GM23248 (cell line): ENCODE measurements around the gene RASIP1. TPM values are rescaled to one million over a fixed set of nuclear protein-coding genes. Genes with fewer than 3 reads are reported as not detected.
A peak's percentile ranks its signal among the peaks of the same experiment; 100 is the strongest.

Source experiments
- DNase-seq: peaks from one replicate; pipeline ENCODE4 v3.0.0-alpha.2; 2015
- H2AFZ ChIP-seq: fragments of 200-600 bp; sonication (generic); 2 replicates; pipeline ENCODE4 v1.6.1; 2016; ENCODE audit warnings: antibody characterized with exemption
- H3F3A ChIP-seq: fragments of 200-600 bp; sonication (generic); 2 replicates; pipeline ENCODE4 v1.6.1; 2016; ENCODE audit warnings: mild to moderate bottlenecking, antibody characterized with exemption, mixed run types; ENCODE audit not compliant: insufficient read depth
- H3K27ac ChIP-seq: fragments of 200-600 bp; sonication (generic); 2 replicates; pipeline ENCODE4 v1.5.1; 2016; ENCODE audit warnings: mild to moderate bottlenecking
- H3K27me3 ChIP-seq: fragments of 200-600 bp; sonication (generic); replicated peaks from 2 replicates; pipeline ENCODE4 v1.6.1; 2016; ENCODE audit warnings: mild to moderate bottlenecking; ENCODE audit not compliant: insufficient read depth
- H3K36me3 ChIP-seq: fragments of 200-600 bp; sonication (generic); 2 replicates; pipeline ENCODE4 v1.6.1; 2016; ENCODE audit warnings: low read depth, mild to moderate bottlenecking
- H3K4me1 ChIP-seq: fragments of 200-600 bp; sonication (generic); 2 replicates; pipeline ENCODE4 v1.6.1; 2016; ENCODE audit warnings: mild to moderate bottlenecking; ENCODE audit not compliant: insufficient read depth
- H3K4me2 ChIP-seq: fragments of 200-600 bp; sonication (generic); one replicate; pipeline ENCODE4 v1.6.1; 2016; ENCODE audit warnings: mild to moderate bottlenecking; ENCODE audit not compliant: unreplicated experiment
- H3K4me3 ChIP-seq: fragments of 200-600 bp; sonication (generic); 2 replicates; pipeline ENCODE4 v1.5.1; 2016; ENCODE audit warnings: mild to moderate bottlenecking
- H3K79me2 ChIP-seq: fragments of 200-600 bp; sonication (generic); 2 replicates; pipeline ENCODE4 v1.6.1; 2016; ENCODE audit warnings: mild to moderate bottlenecking; ENCODE audit not compliant: insufficient read depth
- H3K9ac ChIP-seq: fragments of 200-600 bp; sonication (generic); 2 replicates; pipeline ENCODE4 v1.6.1; 2016; ENCODE audit warnings: mild to moderate bottlenecking
- H3K9me2 ChIP-seq: fragments of 200-600 bp; sonication (generic); 2 replicates; pipeline ENCODE4 v1.6.1; 2016; ENCODE audit warnings: mixed run types, mild to moderate bottlenecking, moderate library complexity; ENCODE audit not compliant: insufficient read depth
- H3K9me3 ChIP-seq: fragments of 200-600 bp; sonication (generic); one replicate; pipeline ENCODE4 v1.6.1; 2017; ENCODE audit warnings: low read depth
- H4K20me1 ChIP-seq: fragments of 200-600 bp; sonication (generic); 2 replicates; pipeline ENCODE4 v1.6.0; 2016; ENCODE audit not compliant: insufficient read depth
- EZH2 ChIP-seq: fragments of 200-600 bp; sonication (generic); IDR thresholded peaks from 2 replicates; pipeline ENCODE4 v1.6.1; 2018; ENCODE audit warnings: antibody characterized with exemption, mild to moderate bottlenecking; ENCODE audit not compliant: insufficient read depth, poor library complexity, severe bottlenecking
- EZH2phosphoT487 ChIP-seq: fragments of 200-600 bp; sonication (generic); IDR thresholded peaks from 2 replicates; pipeline ENCODE4 v1.6.1; 2018; ENCODE audit warnings: antibody characterized with exemption, moderate library complexity, mild to moderate bottlenecking, low read depth; ENCODE audit not compliant: insufficient read depth
- WGBS, 2 experiments: methylation state at CpG; one replicate each; pipeline ENCODE4 v1.1.6; 2015 to 2017; ENCODE audit warnings: low lambda C conversion rate in 2 of 2, low coverage in 1 of 2; ENCODE audit errors: missing lambda C conversion rate in 2 of 2; 5-methylcytosine and 5-hydroxymethylcytosine counted together
- in situ Hi-C: fragments of 300-500 bp; cut with MboI; formaldehyde crosslinking; loops from 2 replicates; pipeline ENCODE4 v1.15.0; 2020
- polyA plus RNA-seq: library from polyadenylated mRNA; unstranded; fragments of >200 nt; fragmentation: Nextera tagmentation; extraction: Ambion mirVana; gene quantifications from 2 replicates; pipeline ENCODE4 v1.2.1, GENCODE V29; 2016
- total RNA-seq: library from RNA; depleted of rRNA; stranded (reverse); fragments of >200 nt; shearing (Covaris generic); gene quantifications from 2 replicates; pipeline ENCODE4 v1.2.3, GENCODE V29; 2014

Gene RASIP1
- total and polyA plus RNA-seq, 2 experiments from 2014 or later = 0.09 TPM; not detected in 1

DNA sequence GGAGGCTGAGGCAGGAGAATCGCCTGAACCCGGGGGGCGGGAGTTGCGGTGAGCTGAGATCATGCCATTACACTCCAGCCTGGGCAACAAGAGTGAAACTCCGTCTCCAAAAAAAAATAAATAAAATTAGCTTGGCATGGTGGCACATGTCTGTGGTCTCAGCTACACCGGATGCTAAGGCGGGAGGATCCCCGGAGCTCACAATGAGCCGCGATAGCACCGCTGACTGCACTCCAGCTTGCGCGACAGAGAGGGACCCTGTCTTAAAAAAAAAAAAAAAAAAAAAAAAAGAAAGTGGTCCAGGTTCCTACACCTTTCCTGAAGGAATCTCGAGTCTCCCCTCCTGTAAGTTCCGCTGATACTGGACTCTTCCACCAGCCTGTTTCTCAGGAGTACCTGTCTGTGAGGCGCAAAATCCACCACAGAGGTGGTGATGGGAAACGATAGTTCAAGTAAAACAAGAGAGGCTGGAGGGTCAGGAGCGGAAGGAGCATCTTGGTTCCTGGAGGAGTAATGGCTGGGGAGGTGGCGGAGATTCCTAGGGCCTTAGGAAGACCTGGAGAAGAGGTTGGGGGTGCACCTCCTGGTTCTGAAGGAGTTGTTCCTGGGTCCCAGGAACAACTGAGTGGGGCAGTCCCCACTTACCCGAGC is 11.6 kb upstream of the RASIP1 start:
- no peaks in the 10 kb centered on the region for H3K36me3 ChIP-seq
- H3F3A ChIP-seq = no peaks in the 10 kb centered on the region
- no peaks in the 10 kb centered on the region for H3K4me1 ChIP-seq
- no peak overlapping the region for H3K27ac ChIP-seq
- in situ Hi-C loops = no loop called here
- no peak for TF ChIP-seq EZH2phosphoT487
- TF ChIP-seq EZH2 = peak; percentile 42
- H3K79me2 ChIP-seq = no peaks in the 10 kb centered on the region
- H3K27me3 ChIP-seq = peaks cover 30% of the 10 kb centered on the region
- H2AFZ ChIP-seq = no peak overlapping the region
- no peaks in the 10 kb centered on the region for H4K20me1 ChIP-seq
- 17% methylated on average over 20 of the region's 20 CpGs for WGBS, 2 experiments
- no peak overlapping the region for H3K9ac ChIP-seq
- H3K4me3 ChIP-seq = peak overlapping the region; percentile 37
- DNase-seq = no peak
- H3K9me3 ChIP-seq = no peaks in the 10 kb centered on the region
- no peaks in the 10 kb centered on the region for H3K9me2 ChIP-seq
- H3K4me2 ChIP-seq = peak overlapping the region; percentile 35

DNA sequence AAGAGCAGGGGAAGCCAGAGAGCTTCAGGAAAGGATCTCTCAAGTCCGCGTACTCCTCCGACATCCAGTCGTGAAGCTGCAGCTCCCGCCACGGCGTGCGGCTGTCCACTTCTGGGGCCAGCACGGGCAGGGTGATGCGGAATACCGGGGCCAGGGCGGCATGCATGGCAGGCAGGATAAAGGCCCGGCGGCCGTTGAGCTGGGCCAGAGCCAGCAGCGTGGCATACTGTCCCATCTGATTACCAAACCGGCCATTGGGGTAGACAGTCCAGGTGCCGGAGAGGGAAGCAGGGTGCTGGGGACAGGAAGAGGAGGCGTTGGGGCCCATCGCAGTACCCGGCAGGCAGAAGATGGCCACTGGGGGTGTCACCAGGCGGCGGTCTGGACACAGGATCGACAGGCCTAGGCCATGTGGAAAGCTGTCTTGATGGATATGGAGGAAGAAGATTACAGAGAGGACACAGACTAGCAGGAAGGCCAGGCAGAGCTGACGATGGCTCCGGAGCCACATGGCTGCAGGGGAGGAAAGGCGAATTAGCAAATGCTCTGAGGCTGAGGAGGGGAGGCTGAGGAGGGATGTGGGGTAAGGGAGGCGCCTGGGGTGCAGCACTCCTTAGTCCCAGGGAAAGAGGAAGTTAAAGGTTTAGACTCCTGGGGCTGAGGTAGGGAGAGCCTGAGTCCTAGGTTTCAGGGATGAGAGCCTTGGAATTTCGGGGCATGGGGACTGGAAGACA is 10.5 kb upstream of the RASIP1 start:
- Histone ChIP-seq H3K4me1 (no peaks in the 10 kb centered on the region), H3K79me2 (no peaks in the 10 kb centered on the region), H3F3A (no peaks in the 10 kb centered on the region), H3K27ac (no peak overlapping the region), H3K4me3 (no peak overlapping the region), H3K9me3 (no peaks in the 10 kb centered on the region), H3K27me3 (peaks cover 30% of the 10 kb centered on the region), H3K9ac (no peak overlapping the region), H3K36me3 (no peaks in the 10 kb centered on the region), H3K4me2 (no peak overlapping the region), H2AFZ (no peak overlapping the region), H4K20me1 (no peaks in the 10 kb centered on the region), H3K9me2 (no peaks in the 10 kb centered on the region)
- no peak for TF ChIP-seq EZH2
- DNase-seq = no peak
- 80 to 82% methylated on average over 29 of the region's 29 CpGs for WGBS, 2 experiments
- in situ Hi-C loops = no loop called here

DNA sequence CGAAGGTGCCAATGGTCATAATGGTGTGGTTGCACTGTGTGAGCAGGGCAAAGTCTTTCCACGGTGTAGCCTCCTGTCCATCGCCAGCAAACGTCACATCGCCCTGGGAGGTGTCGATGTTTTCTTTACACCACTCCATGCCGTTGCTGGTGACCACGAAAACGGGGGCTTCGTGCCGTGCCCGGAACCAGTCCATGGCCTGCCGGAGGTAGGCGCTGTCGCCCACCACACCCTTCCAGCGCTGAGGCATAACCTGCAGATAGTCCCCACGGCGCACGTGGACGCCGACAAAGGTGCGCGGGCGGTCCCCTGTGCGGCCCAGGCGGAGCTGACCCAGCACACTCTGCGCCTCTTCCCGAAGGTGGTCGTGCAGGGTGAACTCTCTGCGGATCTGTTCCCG is 9.9 kb upstream of the RASIP1 start:
- no peaks in the 10 kb centered on the region for H3K79me2 ChIP-seq
- H3K27me3 ChIP-seq = peaks cover 30% of the 10 kb centered on the region
- WGBS, 2 experiments = 88 to 92% methylated on average over 31 of the region's 31 CpGs

DNA sequence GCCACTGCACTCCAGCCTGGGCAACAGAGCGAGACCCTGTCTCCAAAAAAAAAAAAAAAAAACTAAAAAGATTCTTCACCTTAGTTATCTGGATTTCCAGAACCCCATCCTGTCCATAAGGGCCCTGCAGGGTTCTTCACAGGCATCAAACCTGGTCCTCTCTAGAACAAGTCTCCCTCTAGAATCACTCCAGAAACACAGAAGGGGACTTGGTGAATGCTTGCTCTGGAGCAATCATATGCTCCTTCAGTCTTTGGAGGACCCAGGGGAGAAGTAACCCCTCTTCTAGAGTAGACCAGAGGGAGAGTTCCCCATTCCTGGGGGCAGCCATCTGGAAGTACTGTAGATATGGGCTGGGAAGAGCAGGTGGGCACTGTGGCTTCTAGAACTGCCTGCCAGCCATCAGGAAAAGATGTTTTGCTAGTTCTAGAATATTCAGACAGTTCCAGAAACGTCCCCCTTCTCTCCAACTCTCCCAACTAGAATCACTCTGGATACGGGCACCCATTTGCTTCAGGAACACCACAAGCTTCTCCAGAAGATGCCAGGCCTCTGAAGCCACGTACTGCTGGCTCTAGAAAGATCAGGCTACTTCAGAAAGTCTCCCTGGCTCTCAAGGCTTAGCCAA is 9.3 kb upstream of the RASIP1 start:
- Histone ChIP-seq H3K9me3 (no peaks in the 10 kb centered on the region), H3F3A (no peaks in the 10 kb centered on the region), H3K79me2 (no peaks in the 10 kb centered on the region), H4K20me1 (no peaks in the 10 kb centered on the region), H3K9me2 (no peaks in the 10 kb centered on the region), H2AFZ (no peak overlapping the region), H3K4me1 (no peaks in the 10 kb centered on the region), H3K36me3 (no peaks in the 10 kb centered on the region), H3K27ac (no peak overlapping the region), H3K27me3 (peaks cover 30% of the 10 kb centered on the region), H3K4me3 (no peak overlapping the region), H3K9ac (no peak overlapping the region), H3K4me2 (no peak overlapping the region)
- 43 to 59% methylated on average over 2 to 4 of the region's 4 CpGs for WGBS, 2 experiments
- DNase-seq = no peak
- TF ChIP-seq EZH2phosphoT487 = no peak
- no peak for TF ChIP-seq EZH2
- in situ Hi-C loops = no loop called here

More for the DNA sequence above, 9.9 kb upstream of the RASIP1 start:
- no peak for TF ChIP-seq EZH2phosphoT487
- TF ChIP-seq EZH2 = no peak
- DNase-seq = no peak
- no peak overlapping the region for H3K4me2 ChIP-seq
- no peaks in the 10 kb centered on the region for H3K9me3 ChIP-seq
- H3K4me3 ChIP-seq = no peak overlapping the region
- in situ Hi-C loops = no loop called here
- H3K36me3 ChIP-seq = no peaks in the 10 kb centered on the region
- H3F3A ChIP-seq = no peaks in the 10 kb centered on the region
- H4K20me1 ChIP-seq = no peaks in the 10 kb centered on the region
- no peak overlapping the region for H3K9ac ChIP-seq
- no peaks in the 10 kb centered on the region for H3K4me1 ChIP-seq
- H3K27ac ChIP-seq = no peak overlapping the region
- no peaks in the 10 kb centered on the region for H3K9me2 ChIP-seq
- H2AFZ ChIP-seq = no peak overlapping the region
